NCI-H2107 (cell line): ENCODE data around the gene WDTC1.
A peak's percentile ranks its signal among the peaks of the same experiment; 100 is the strongest.
"Not testable (repeated sequence)": the region's sequence is repeated elsewhere in the genome, so short reads cannot be mapped to it uniquely, and the experiment has no call there.

Experiments used
- DNase-seq: peaks from one replicate; lab custom pipeline; 2025; lab: John Stamatoyannopoulos, UW

The WDTC1 gene

GRCh38 chr1:27246194-27246593 is 11.8 kb downstream of the WDTC1 start:
- no peak for DNase-seq

GRCh38 chr1:27253596-27253995 is 19.2 kb downstream of the WDTC1 start:
- no peak for DNase-seq

GRCh38 chr1:27255136-27255535 is 20.7 kb downstream of the WDTC1 start:
- DNase-seq, result no peak

DNA sequence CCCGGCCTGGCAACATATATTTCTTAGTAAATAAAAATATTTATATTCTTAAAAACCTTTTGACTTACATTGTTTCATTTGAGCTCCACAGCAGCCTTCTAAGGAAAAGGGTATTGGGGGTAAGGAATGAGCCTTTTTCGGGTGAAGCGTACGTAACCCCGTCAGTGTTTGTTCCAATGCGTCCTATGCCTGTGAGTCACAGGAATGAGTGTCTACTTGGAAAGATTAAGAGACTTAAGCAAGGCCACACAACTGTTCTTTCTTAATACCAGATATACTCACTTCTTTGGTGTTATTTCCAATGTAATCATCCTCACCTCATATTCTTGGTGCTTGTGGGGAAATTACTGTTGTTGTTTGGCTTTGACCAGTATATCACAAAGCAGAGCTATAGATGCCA is 22.7 kb downstream of the WDTC1 start:
- no peak for DNase-seq

- no peak for DNase-seq
These were observed 24.2 kb downstream of the WDTC1 start for GRCh38 chr1:27258598-27258997.

- no peak for DNase-seq
These were observed 32.7 kb downstream of the WDTC1 start for GRCh38 chr1:27267153-27267552.

GRCh38 chr1:27269276-27269675 is 34.8 kb downstream of the WDTC1 start:
- no peak for DNase-seq

GRCh38 chr1:27274204-27274603 is 39.8 kb downstream of the WDTC1 start:
- no peak for DNase-seq

DNA sequence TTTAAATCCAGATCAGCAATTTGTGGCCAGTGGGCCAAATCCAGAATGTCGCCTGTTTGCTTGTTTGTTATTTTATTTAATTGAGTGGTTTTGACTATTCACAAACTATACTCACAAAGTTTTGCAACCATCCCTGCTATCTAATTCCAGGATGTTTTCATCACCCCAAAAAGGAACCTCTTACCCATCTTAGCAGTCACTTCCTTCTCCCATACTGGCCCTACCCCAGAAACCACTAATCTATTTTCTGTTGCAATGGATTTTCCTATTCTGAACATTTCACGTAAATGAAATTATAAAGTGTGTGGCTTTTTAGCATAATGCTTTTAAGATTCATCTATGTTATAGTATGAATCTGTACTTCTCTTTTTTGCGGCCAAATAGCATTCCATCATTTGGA is 41.3 kb downstream of the WDTC1 start:
- no peak for DNase-seq

DNA sequence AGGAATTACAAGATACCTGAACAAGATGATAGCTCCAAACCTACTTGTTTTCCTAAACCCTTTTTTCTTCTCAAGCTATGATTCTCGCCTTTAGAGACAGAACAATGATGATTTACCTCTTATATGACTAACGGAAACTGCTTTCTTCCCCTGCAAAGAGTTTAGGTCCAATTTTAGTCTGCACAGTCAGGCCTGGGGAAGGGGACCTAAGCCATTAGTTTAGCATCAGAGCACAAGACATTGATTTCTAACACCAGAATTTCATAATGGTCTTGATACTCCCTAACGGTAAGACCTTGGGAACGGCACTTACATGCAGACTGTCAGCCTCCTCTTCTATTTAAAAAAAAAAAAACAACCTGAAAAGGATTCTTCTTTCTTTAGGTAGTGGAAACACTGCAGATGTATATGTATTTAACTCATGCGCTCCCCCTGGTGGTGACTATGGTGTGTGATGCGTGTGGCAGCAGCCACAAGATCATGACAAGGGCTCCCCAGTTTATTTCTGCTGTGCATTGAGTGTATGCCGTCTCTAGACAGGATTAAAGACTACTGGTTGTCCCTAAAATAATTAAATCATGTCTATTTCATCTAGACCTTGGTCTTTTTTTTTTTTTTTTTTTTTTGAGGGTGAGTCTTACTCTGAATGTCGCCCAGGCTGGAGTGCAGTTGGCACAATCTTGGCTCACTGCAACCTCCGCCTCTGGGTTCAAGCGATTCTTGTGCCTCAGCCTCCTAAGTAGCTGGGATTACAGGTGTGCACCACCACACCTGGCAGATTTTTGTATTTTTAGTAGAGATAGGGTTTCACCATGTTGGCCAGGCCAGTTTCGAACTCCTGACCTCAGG is 50.2 kb downstream of the WDTC1 start:
- DNase-seq, result peak; percentile 54

DNA sequence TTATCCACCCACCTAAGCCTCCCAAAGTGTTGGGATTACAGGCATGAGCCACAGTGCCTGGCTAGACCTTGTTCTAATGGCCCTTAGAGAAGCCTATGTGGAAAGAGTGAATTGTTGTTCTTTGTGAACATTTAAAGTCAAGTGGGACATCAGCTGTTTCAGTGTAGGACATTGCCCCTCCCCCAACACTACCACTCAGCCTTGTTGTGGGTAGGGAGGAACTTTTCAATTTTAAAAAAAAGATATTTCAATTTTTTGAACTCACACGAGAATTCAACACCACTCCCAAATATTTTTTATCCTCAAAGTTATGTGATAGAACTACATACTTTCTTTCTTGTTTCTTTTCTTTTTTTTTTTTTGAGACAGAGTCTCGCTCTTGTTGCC is 50.8 kb downstream of the WDTC1 start:
- DNase-seq, result no peak

- not testable (repeated sequence) for DNase-seq
These were observed 51.4 kb downstream of the WDTC1 start for GRCh38 chr1:27285821-27286220.

DNA sequence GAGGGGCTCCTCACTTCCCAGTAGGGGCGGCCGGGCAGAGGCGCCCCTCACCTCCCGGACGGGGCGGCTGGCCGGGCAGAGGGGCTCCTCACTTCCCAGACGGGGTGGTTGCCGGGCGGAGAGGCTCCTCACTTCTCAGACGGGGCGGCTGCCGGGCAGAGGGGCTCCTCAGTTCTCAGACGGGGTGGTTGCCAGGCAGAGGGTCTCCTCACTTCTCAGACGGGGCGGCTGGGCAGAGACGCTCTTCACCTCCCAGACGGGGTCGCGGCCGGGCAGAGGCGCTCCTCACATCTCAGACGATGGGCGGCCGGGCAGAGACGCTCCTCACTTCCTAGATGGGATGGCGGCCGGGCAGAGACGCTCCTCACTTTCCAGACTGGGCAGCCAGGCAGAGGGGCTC is 54.7 kb downstream of the WDTC1 start:
- not testable (repeated sequence) for DNase-seq

DNA sequence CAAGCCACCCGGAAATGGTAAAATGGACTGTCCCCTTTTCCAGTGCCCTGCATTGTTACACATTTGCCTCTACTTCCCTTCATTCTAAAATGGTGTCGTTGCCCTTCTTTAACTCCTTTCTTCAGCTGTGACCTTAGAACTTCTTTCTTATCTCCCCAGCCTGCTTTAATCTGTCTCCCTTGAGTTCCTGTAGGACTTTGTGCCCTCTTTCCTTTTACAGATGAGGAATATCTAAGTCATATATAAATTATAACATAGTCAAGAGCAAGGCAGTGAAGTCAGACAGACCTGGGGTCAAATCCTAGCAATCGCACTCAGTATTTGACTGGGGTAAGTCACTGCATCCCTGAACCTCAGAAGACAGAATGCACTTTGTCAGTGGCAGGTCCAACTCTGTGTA is 56.1 kb downstream of the WDTC1 start:
- DNase-seq, result no peak

- no peak for DNase-seq
These were observed 57.7 kb downstream of the WDTC1 start for GRCh38 chr1:27292106-27292505.

- DNase-seq, result no peak
These were observed 59.5 kb downstream of the WDTC1 start for GRCh38 chr1:27293915-27294314.

DNA sequence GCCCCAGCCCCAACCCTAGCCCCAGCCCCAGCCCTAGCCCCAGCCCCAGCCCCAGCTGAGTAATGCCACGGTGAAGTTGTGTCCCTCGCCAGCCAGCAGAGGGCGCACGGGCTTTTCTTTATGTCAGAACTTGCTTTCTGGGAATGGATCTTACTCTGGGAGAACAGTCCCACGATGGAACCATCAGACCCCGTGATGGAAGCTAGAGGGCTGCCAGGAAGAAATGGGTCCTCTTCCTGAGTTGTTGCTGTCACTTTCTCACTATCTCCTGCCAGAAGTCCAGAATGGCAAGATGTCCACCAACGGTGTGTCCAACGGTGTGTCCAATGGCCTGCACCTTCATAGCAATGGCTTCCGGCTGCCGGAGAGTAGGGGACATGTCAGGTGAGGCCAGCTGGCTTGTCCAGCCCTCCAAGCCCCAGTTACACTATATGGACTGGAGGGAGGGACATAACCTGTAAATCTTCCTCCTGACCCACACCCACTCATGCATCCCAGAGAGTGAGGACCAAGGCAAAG is 62.4 kb downstream of the WDTC1 start:
- DNase-seq, result peak; percentile 32

DNA sequence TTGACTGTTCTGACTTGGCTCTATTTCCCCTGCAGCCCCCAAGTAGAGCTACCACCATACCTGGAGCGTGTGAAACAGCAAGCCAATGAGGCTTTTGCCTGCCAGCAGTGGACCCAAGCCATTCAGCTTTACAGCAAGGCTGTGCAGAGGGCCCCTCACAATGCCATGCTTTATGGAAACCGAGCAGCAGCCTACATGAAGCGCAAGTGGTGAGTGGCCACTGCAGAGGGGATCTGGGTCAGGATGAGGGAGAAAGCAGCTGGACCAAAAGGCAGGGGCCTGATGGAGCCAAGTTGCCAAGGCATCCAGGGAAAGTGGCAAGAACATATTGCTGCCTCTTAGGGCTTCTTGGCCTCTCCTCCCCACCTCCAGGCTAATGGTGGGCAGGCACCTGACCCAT is 63.5 kb downstream of the WDTC1 start:
- DNase-seq, result no peak

DNA sequence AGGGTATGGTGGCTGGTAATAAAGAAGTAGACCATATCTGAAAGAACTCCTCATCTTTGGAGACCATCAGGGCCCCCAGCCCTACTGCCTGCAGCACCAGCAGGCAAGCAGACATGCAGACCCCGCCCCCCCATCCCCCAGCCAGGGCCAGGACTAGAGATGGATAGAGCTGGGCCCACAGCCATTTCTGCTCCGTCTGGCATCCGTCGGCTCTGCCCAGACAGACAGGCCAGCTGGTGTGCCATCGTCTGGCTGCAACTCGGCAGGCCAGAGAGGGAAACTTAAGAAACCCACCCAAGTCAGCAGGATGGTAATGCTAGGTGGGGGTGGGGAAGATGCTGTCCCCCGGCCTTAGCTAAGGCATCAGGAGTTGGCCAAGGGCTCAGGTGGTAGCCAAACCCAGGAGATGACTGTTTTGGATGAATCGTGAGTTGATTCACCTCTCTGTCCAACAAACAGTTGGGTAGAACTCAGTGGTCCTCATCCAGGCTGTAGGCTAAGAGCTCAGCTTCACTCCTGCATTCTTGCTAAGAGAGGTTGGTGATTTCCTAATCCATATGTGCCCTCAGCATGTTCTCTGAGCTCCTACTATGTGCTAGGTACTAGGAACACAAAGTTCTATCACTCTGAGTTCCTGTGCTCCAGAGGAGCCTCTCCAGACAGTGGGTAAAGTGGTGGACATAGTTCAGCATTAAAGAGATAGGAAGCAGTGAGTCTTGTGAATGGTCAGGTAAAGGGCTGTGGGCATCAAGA is 64.4 kb downstream of the WDTC1 start:
- no peak for DNase-seq

DNA sequence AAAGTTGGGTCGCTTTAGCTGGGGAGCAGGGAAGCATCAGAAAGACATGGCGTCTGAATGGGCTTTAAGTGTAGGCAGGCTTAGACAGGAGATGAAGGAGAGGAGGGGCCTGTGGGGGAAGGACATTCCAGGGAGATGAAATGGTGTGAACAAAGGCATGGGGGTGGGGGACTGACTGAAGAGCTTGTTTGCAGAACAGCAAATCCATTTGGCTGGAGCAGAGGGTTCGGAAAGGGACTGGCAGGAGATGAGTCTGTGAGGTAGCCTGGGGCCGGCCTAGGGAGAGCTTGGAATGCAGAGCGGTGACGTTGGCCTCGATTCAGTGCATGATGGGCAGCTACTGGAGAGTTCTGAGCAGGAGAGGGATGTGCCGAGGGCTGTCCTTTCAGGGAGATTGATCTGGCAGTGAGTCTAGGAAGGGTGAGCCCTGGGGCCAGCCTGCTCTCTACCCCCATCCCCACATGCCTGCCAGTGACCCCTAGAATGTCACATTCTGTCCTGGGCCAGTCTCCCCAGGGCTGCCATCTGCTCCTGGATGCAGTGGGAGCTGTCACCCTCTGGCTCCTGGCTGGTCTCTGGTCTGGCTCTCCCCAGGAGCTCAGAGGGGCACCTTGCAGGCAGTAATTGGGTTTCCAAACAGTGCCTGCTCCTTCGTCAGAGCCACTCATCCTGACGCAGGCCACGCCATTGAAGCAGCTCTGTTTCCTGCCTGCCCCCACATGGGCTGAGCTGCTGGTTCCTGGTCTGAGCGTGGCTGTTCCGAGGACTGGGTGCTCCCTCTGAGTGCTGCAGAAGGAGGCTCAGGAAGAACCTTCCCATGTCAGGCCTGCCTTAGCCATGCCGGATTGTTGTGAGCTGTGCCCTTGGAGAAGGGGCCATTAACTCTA is 65.2 kb downstream of the WDTC1 start:
- no peak for DNase-seq

- DNase-seq, result peak; percentile 85
These were observed 66.1 kb downstream of the WDTC1 start for GRCh38 chr1:27300341-27301051.

GRCh38 chr1:27301052-27301422 is 66.6 kb downstream of the WDTC1 start:
- no peak for DNase-seq
